OCI-LY1 (cell line): ENCODE data around the gene PPP2R2D.

Source experiments
- H2AFZ ChIP-seq: fragments of 200-600 bp; sonication (generic), shearing (Covaris generic); 2 replicates; pipeline ENCODE4 v1.6.0; 2014; ENCODE audit warnings: antibody characterized with exemption, mild to moderate bottlenecking, low read length
- H3F3A ChIP-seq: fragments of 200-600 bp; sonication (generic), shearing (Covaris generic); 2 replicates; pipeline ENCODE4 v1.6.0; 2014; ENCODE audit warnings: mild to moderate bottlenecking, antibody characterized with exemption, low read length, moderate library complexity; ENCODE audit not compliant: insufficient read depth
- H3K27ac ChIP-seq: fragments of 200-600 bp; sonication (generic); 2 replicates; pipeline ENCODE4 v1.5.1; 2014; ENCODE audit warnings: low read length, mixed run types, mild to moderate bottlenecking, low read depth; ENCODE audit not compliant: poor library complexity, severe bottlenecking
- H3K27me3 ChIP-seq: fragments of 200-600 bp; sonication (generic); 2 replicates; pipeline ENCODE4 v1.6.0; 2014; ENCODE audit warnings: antibody characterized with exemption, mild to moderate bottlenecking, low read length, moderate library complexity; ENCODE audit not compliant: insufficient read depth
- H3K36me3 ChIP-seq: fragments of 200-600 bp; sonication (generic); 2 replicates; pipeline ENCODE4 v1.6.1; 2014; ENCODE audit warnings: mild to moderate bottlenecking, antibody characterized with exemption, low read length, moderate library complexity, mixed read lengths; ENCODE audit not compliant: insufficient read depth
- H3K4me1 ChIP-seq: fragments of 200-600 bp; sonication (generic); 2 replicates; pipeline ENCODE4 v1.5.1; 2014; ENCODE audit warnings: mild to moderate bottlenecking, low read length, moderate library complexity; ENCODE audit not compliant: insufficient read depth, severe bottlenecking
- H3K4me2 ChIP-seq: fragments of 200-600 bp; sonication (generic), shearing (Covaris generic); 2 replicates; pipeline ENCODE4 v1.6.1; 2014; ENCODE audit warnings: low read length
- H3K4me3 ChIP-seq: fragments of 200-600 bp; sonication (generic); 2 replicates; pipeline ENCODE4 v1.5.1; 2014; ENCODE audit warnings: low read length, low read depth, mild to moderate bottlenecking, mixed read lengths; ENCODE audit not compliant: poor library complexity, severe bottlenecking
- H3K79me2 ChIP-seq: fragments of 200-600 bp; shearing (Covaris generic); 2 replicates; pipeline ENCODE4 v1.6.1; 2016; ENCODE audit warnings: mixed run types, low read length, mixed read lengths; ENCODE audit not compliant: insufficient read depth
- H3K9ac ChIP-seq: fragments of 200-600 bp; sonication (generic), shearing (Covaris generic); 2 replicates; pipeline ENCODE4 v1.6.1; 2014; ENCODE audit warnings: mild to moderate bottlenecking, low read length, mixed read lengths
- H3K9me2 ChIP-seq: fragments of 200-600 bp; sonication (generic), shearing (Covaris generic); 2 replicates; pipeline ENCODE4 v1.6.1; 2014; ENCODE audit warnings: low read depth, mild to moderate bottlenecking, low read length, mixed read lengths
- H3K9me3 ChIP-seq: fragments of 200-600 bp; shearing (Covaris generic); 2 replicates; pipeline ENCODE4 v1.6.1; 2014; ENCODE audit warnings: low read length, mixed read lengths
- H4K20me1 ChIP-seq: fragments of 200-600 bp; sonication (generic), shearing (Covaris generic); 2 replicates; pipeline ENCODE4 v1.6.0; 2016; ENCODE audit warnings: mild to moderate bottlenecking, low read length; ENCODE audit not compliant: insufficient read depth
- EZH2 ChIP-seq: fragments of 200-600 bp; sonication (generic), shearing (Covaris generic); IDR thresholded peaks from 2 replicates; pipeline ENCODE4 v1.8.0; 2017; ENCODE audit warnings: borderline replicate concordance, mixed run types, mild to moderate bottlenecking, antibody characterized with exemption, low read length, moderate library complexity, mixed read lengths
- TF ChIP-seq, protein P1 (sequence below): fragments of 200-600 bp; sonication (generic), shearing (Covaris generic); IDR thresholded peaks from 2 replicates; pipeline ENCODE4 v1.5.1; 2017; ENCODE audit warnings: mild to moderate bottlenecking, antibody characterized with exemption, low read length, moderate library complexity, mixed read lengths

PPP2R2D gene

DNA sequence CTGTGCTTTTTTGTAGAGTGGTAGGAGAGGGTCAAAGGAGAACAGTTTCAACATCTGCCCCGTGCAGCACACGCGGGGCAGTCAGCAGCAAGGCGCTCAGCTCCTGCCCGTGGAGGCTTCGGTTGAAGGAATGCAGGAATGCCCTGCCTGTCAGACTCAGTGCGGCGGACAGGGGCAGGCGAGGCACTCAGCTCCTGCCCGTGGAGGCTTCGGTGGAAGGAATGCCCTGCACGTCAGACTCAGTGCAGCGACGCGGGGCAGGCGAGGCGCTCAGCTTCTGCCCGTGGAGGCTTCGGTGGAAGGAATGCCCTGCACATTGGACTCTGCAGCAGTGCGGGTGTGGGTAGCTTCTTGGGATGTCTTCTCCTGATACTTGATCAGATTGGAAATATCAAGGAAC is 37.0 kb downstream of the PPP2R2D start:
- H3K36me3 ChIP-seq = peaks cover 61% of the 10 kb centered on the region
- H3K9me3 ChIP-seq = no peaks in the 10 kb centered on the region
- H3K9me2 ChIP-seq = no peaks in the 10 kb centered on the region
- H3K4me1 ChIP-seq = no peaks in the 10 kb centered on the region
- no peak overlapping the region for H3K4me3 ChIP-seq
- TF ChIP-seq EZH2 = no peak
- TF ChIP-seq, protein P1, sequence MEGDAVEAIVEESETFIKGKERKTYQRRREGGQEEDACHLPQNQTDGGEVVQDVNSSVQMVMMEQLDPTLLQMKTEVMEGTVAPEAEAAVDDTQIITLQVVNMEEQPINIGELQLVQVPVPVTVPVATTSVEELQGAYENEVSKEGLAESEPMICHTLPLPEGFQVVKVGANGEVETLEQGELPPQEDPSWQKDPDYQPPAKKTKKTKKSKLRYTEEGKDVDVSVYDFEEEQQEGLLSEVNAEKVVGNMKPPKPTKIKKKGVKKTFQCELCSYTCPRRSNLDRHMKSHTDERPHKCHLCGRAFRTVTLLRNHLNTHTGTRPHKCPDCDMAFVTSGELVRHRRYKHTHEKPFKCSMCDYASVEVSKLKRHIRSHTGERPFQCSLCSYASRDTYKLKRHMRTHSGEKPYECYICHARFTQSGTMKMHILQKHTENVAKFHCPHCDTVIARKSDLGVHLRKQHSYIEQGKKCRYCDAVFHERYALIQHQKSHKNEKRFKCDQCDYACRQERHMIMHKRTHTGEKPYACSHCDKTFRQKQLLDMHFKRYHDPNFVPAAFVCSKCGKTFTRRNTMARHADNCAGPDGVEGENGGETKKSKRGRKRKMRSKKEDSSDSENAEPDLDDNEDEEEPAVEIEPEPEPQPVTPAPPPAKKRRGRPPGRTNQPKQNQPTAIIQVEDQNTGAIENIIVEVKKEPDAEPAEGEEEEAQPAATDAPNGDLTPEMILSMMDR = no peak
- H4K20me1 ChIP-seq = no peaks in the 10 kb centered on the region
- no peak overlapping the region for H3K27ac ChIP-seq
- no peaks in the 10 kb centered on the region for H3F3A ChIP-seq
- no peaks in the 10 kb centered on the region for H3K27me3 ChIP-seq
- H3K9ac ChIP-seq = no peak overlapping the region
- no peak overlapping the region for H3K4me2 ChIP-seq
- H2AFZ ChIP-seq = no peak overlapping the region
- peaks cover 4% of the 10 kb centered on the region for H3K79me2 ChIP-seq

DNA sequence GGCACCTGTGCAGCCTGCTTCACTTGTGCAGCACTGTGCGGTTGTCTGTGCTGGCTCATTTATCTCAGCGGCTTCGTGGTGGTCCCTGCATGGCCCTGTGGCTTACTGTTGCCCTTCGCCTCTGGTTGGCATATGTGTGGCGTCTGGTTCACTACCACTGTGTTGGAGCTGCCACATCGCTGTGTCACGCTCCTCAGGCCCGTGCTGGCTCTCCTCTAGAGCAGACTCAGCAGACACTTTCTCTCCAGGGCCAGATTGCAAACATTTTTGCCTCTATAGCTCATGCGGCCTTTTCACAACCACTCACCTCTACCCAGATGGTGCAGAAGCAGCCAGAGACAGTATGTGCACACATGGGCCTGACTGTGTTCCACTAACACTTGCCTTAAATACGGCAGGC is 37.9 kb downstream of the PPP2R2D start:
- no peaks in the 10 kb centered on the region for H3K79me2 ChIP-seq
- no peaks in the 10 kb centered on the region for H3K27me3 ChIP-seq
- H3K4me2 ChIP-seq = no peak overlapping the region
- peaks cover 68% of the 10 kb centered on the region for H3K36me3 ChIP-seq
- H3K9ac ChIP-seq = no peak overlapping the region
- no peak overlapping the region for H3K4me3 ChIP-seq
- H3K4me1 ChIP-seq = no peaks in the 10 kb centered on the region
- no peaks in the 10 kb centered on the region for H3K9me3 ChIP-seq
- H2AFZ ChIP-seq = no peak overlapping the region
- H3K9me2 ChIP-seq = no peaks in the 10 kb centered on the region
- H4K20me1 ChIP-seq = no peaks in the 10 kb centered on the region
- H3F3A ChIP-seq = no peaks in the 10 kb centered on the region
- no peak overlapping the region for H3K27ac ChIP-seq
- no peak for TF ChIP-seq EZH2
- TF ChIP-seq, protein P1 = no peak

DNA sequence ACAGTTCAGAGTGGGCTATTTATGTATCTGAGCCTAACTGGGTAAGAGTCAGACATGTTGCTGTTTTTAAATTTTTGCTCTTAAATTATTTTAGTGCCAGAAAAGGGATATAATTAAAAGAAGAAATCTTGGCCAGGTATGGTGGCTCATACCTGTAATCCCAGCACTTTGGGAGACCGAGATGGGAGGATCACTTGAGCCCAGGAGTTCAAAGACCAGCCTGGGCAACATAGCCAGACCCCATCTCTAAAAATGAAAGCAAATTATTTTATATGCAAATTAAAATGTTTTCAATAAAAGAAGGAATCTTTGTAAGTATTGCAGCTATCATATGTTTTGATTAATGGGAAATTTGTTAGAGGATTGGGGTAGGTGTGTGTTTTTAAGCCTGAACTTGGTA is 41.6 kb downstream of the PPP2R2D start:
- Histone ChIP-seq H3K9me2 (no peaks in the 10 kb centered on the region), H3K9me3 (no peaks in the 10 kb centered on the region), H3K9ac (no peak overlapping the region), H4K20me1 (no peaks in the 10 kb centered on the region), H3F3A (no peaks in the 10 kb centered on the region), H2AFZ (no peak overlapping the region), H3K36me3 (peaks cover 78% of the 10 kb centered on the region), H3K27me3 (no peaks in the 10 kb centered on the region), H3K27ac (no peak overlapping the region), H3K4me1 (no peaks in the 10 kb centered on the region), H3K4me3 (no peak overlapping the region), H3K4me2 (no peak overlapping the region), H3K79me2 (no peaks in the 10 kb centered on the region)
- TF ChIP-seq, protein P1 = no peak
- TF ChIP-seq EZH2 = no peak
